ENCODE data around the gene CD3G.
"Not testable (repeated sequence)": the region's sequence is repeated elsewhere in the genome, so short reads cannot be mapped to it uniquely, and the experiment has no call there.

CD3G gene

DNA sequence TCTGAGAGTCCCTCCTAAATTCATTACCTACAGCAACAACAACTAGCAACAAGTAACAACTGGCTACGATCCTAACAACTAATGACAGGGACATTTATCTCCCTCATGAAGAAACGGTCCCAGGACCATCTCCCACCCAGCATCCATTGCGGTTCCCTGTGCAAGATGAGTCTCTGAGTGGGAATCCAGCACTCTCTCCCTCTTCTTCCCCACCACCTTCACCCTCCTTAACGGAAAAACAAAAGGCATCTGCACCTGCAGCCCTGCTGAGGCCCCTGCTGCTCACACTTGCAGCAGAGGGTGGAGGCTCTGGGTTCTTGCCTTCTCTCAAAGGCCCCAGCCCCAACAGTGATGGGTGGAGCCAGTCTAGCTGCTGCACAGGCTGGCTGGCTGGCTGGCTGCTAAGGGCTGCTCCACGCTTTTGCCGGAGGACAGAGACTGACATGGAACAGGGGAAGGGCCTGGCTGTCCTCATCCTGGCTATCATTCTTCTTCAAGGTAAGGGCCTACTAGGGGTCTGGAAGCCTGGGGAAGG lies at the start of gene CD3G:
Gene CD3G, plus strand, starts transcription at position 364 of the 535 bp plus-strand sequence. Its CDS starts 80 bp downstream, at position 444.
- no peaks in the 10 kb centered on the region for H4K20me1 ChIP-seq
- H3K27ac ChIP-seq: no peak within 1 kb of the TSS
- no peak for TF ChIP-seq Cebpa-rat (IDR thresholded peaks at IDR 0.05)
- no peaks in the 10 kb centered on the region for H3K36me3 ChIP-seq
- H3K4me3 ChIP-seq: no peak within 1 kb of the TSS
- H3K27me3 ChIP-seq: no peaks in the 10 kb centered on the region
- H3K4me1 ChIP-seq: peaks cover 0 to 3% (median under 1%) of the 10 kb centered on the region in 10 experiments; a peak in 7 of 20 replicates
- no peak within 1 kb of the TSS for H3K9ac ChIP-seq
- no peak within 1 kb of the TSS for H3K4me2 ChIP-seq
- H3K9me3 ChIP-seq (replicated peaks in 1 of 11): no peaks in the 10 kb centered on the region

DNA sequence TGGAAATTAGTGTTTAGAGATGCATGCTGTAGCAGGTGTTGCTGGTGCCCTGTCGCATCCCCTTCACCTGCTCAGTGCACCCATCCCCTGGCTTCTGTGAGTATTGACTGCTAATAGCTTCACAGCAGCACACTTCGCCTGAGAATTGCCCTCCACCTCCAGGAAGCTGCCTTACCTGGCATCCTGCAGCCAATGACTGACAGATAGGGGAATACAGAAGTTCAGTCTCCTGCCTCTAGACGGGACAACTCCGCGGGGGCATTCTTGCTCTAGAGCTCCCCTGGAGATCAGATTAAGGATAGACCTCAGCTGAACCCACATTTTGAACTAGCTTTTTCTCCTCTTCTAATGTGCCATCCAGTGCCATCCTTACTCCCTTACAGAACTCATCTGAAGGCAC lies 48.9 kb upstream of the CD3G start:
- Histone ChIP-seq H3K27me3 (no peaks in the 10 kb centered on the region), H3K4me2 (no peak overlapping the region), H3K36me3 (no peaks in the 10 kb centered on the region), H3K27ac (no peak overlapping the region), H3K4me3 (no peak overlapping the region), H4K20me1 (no peaks in the 10 kb centered on the region), H3K4me1 (peaks cover 0 to 20% (median 0%) of the 10 kb centered on the region in 10 experiments; a peak in 7 of 20 replicates), H3K9me3 (replicated peaks in 1 of 11) (no peaks in the 10 kb centered on the region), H3K9ac (no peak overlapping the region)
- TF ChIP-seq Cebpa-rat (IDR thresholded peaks at IDR 0.05): no peak

DNA sequence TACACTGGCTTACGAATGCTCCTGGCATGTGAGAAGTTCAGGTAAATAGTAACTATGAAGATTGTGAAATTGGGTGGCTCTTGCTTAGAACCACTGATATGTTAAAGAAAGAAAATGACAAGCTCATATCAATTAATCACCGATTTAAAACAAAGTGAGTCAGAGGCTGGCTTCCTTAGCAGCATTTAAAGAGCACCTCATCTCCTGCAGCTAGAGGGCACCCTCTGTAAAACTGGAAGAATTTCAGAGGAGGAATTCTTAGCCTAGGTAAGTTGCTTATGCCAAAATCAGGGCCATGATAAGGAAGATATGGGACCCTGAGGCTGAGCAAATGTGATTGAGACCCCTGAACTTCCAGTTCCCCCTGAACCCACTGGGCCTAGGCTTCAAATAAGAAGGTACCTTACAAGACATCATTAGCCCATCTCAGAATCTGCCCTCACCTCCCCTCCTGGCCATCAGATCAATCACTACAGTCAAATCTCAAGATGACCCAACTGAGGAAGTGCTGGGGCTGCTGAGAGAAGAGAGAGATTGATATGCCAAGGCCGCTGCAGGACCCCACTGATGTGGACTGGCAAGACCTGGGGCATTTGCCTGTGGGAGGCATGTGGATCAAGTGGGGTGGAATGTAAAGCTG lies 48.2 kb upstream of the CD3G start:
- Histone ChIP-seq H3K4me2 (no peak overlapping the region), H3K36me3 (no peaks in the 10 kb centered on the region), H4K20me1 (no peaks in the 10 kb centered on the region), H3K9me3 (replicated peaks in 1 of 11) (no peaks in the 10 kb centered on the region), H3K4me3 (no peak overlapping the region), H3K27me3 (no peaks in the 10 kb centered on the region), H3K4me1 (peaks cover 0 to 12% (median 0%) of the 10 kb centered on the region in 10 experiments; a peak in 7 of 20 replicates), H3K27ac (no peak overlapping the region), H3K9ac (no peak overlapping the region)
- TF ChIP-seq Cebpa-rat (IDR thresholded peaks at IDR 0.05): no peak

GRCh38 chr11:118301600-118302195 lies 42.4 kb upstream of the CD3G start:
- no peak for TF ChIP-seq Cebpa-rat (IDR thresholded peaks at IDR 0.05)
- Histone ChIP-seq H3K4me1 (peaks cover 4 to 16% (median 12%) of the 10 kb centered on the region in 10 experiments), H3K9ac (no peak overlapping the region), H3K27me3 (no peaks in the 10 kb centered on the region), H4K20me1 (no peaks in the 10 kb centered on the region), H3K9me3 (replicated peaks in 1 of 11) (no peaks in the 10 kb centered on the region), H3K4me3 (no peak overlapping the region), H3K27ac (no peak overlapping the region), H3K36me3 (no peaks in the 10 kb centered on the region), H3K4me2 (peak overlapping the region in 3 of 11 experiments; percentile 7 to 33 (median 23); a peak in 2 of 22 replicates)

DNA sequence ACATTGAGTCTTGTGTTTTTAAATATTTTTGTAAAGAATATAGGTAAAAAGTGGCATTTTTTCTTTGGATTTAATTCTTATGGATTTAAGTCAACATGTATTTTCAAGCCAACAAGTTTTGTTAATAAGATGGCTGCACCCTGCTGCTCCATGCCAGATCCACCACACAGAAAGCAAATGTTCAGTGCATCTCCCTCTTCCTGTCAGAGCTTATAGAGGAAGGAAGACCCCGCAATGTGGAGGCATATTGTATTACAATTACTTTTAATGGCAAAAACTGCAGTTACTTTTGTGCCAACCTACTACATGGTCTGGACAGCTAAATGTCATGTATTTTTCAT lies 39.9 kb upstream of the CD3G start:
- Histone ChIP-seq H3K9me3 (replicated peaks in 1 of 11) (no peaks in the 10 kb centered on the region), H3K27me3 (no peaks in the 10 kb centered on the region), H3K4me1 (peaks cover 8 to 22% (median 16%) of the 10 kb centered on the region in 10 experiments), H3K9ac (no peak overlapping the region), H3K4me3 (no peak overlapping the region), H3K4me2 (peak overlapping the region in 8 of 11 experiments; percentile 23 to 48 (median 40); a peak in 14 of 22 replicates), H4K20me1 (no peaks in the 10 kb centered on the region), H3K27ac (no peak overlapping the region), H3K36me3 (no peaks in the 10 kb centered on the region)
- TF ChIP-seq Cebpa-rat (IDR thresholded peaks at IDR 0.05): no peak

GRCh38 chr11:118304568-118305248 lies 39.4 kb upstream of the CD3G start, which contains the start of gene CD3E:
Gene CD3E, plus strand, starts transcription at chr11:118304730. Its CDS starts 223 bp downstream, at chr11:118304953.
- Histone ChIP-seq H3K4me2 (peak within 1 kb of the TSS in 8 of 11 experiments; percentile 23 to 48 (median 40); a peak in 14 of 22 replicates), H3K4me1 (peaks cover 8 to 22% (median 16%) of the 10 kb centered on the region in 10 experiments), H3K36me3 (no peaks in the 10 kb centered on the region), H3K9me3 (replicated peaks in 1 of 11) (no peaks in the 10 kb centered on the region), H4K20me1 (no peaks in the 10 kb centered on the region), H3K27ac (no peak within 1 kb of the TSS), H3K27me3 (no peaks in the 10 kb centered on the region), H3K9ac (no peak within 1 kb of the TSS), H3K4me3 (no peak within 1 kb of the TSS)
- TF ChIP-seq Cebpa-rat (IDR thresholded peaks at IDR 0.05): no peak

DNA sequence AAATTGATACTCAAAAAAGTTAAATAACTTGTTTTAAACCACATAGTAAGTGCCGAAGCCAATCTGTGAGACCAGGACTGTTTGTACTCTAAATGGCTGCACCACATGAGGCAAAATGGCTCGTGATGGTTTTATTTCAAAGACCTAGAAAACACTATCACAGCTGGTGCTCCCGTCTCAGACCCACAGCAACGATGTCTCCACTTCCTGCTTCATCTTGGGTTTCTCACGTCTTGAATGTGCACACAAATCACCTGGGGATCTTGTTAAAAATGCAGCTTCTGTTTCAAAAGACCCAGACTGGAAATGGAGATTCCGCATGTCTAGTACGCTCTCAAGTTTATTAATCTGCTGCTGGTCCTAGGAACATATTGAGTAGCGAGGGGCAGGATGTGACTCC lies 38.4 kb upstream of the CD3G start:
- no peaks in the 10 kb centered on the region for H3K36me3 ChIP-seq
- H3K4me3 ChIP-seq: no peak overlapping the region
- 0 out of 22 replicates have a peak overlapping the region, but pooled peaks of 1 of the 11 experiments have one; percentile 13 for H3K4me2 ChIP-seq
- no peaks in the 10 kb centered on the region for H4K20me1 ChIP-seq
- peaks cover 8 to 22% (median 16%) of the 10 kb centered on the region in 10 experiments for H3K4me1 ChIP-seq
- no peak overlapping the region for H3K9ac ChIP-seq
- no peaks in the 10 kb centered on the region for H3K27me3 ChIP-seq
- 0 out of 22 replicates have a peak, but pooled peaks cover 0 to 3% (median 0%) of the 10 kb centered on the region in 11 experiments for H3K9me3 ChIP-seq (replicated peaks in 1 of 11)
- no peak overlapping the region for H3K27ac ChIP-seq
- TF ChIP-seq Cebpa-rat (IDR thresholded peaks at IDR 0.05): no peak

DNA sequence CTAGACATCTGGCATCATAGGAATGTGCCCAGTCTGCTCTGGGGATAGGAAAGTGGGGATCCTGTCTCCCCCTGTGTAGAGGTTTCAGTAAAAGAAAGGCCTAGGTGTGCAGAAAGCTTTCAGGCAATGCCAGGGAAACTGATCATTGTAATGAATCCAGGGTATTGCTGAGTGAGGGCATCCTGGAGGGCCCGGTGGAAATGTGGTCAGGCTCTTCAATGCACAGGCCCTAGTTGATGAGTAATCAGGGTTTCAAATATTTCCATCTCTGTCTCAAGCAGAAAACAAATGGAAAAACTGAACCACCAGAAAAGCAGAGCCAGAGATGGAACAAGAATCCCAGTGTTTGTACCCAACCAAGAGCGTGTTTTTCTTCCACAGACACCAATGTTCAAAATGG lies 37.6 kb upstream of the CD3G start:
- no peaks in the 10 kb centered on the region for H3K27me3 ChIP-seq
- H4K20me1 ChIP-seq: no peaks in the 10 kb centered on the region
- TF ChIP-seq Cebpa-rat (IDR thresholded peaks at IDR 0.05): no peak

GRCh38 chr11:118308995-118309528 lies 35.1 kb upstream of the CD3G start:
- H3K27me3 ChIP-seq; H3K9ac ChIP-seq; H3K4me3 ChIP-seq; H3K36me3 ChIP-seq; H3K27ac ChIP-seq; H3K4me2 ChIP-seq; H4K20me1 ChIP-seq; H3K9me3 ChIP-seq (replicated peaks in 1 of 11): not testable (repeated sequence)
- peaks cover 25 to 43% (median 37%) of the 10 kb centered on the region in 10 experiments for H3K4me1 ChIP-seq

More for the DNA sequence above, 37.6 kb upstream of the CD3G start:
- H3K36me3 ChIP-seq: no peaks in the 10 kb centered on the region
- H3K4me1 ChIP-seq: peaks cover 8 to 22% (median 16%) of the 10 kb centered on the region in 10 experiments
- H3K4me3 ChIP-seq: no peak overlapping the region
- 0 out of 22 replicates have a peak, but pooled peaks cover 0 to 3% (median 0%) of the 10 kb centered on the region in 11 experiments for H3K9me3 ChIP-seq (replicated peaks in 1 of 11)
- H3K9ac ChIP-seq: no peak overlapping the region
- peak overlapping the region in 6 of 11 experiments; percentile 2 to 64 (median 42); a peak in 8 of 22 replicates for H3K4me2 ChIP-seq
- H3K27ac ChIP-seq: no peak overlapping the region
